PC-9 (cell line): Measurements from ENCODE around the gene EDC3. TPM values are rescaled to one million over a fixed set of nuclear protein-coding genes. Genes with fewer than 3 reads are reported as not detected.
"Not testable (repeated sequence)": the region's sequence is repeated elsewhere in the genome, so short reads cannot be mapped to it uniquely, and the experiment has no call there.

Source experiments
- BruUV-seq: library from RNA; stranded (reverse); fragments of 400-500 nt; replicated peaks from 2 replicates; lab custom pipeline; 2021; lab: Mats Ljungman, UMichigan
- CTCF ChIA-PET: fragments of 300-600 bp; sonication (Branson Sonifier 250); formaldehyde crosslinking; loops from one replicate; lab custom pipeline; 2022; ENCODE audit warnings: antibody characterized with exemption; lab: Charles Lee
- POLR2A ChIA-PET: fragments of 300-600 bp; sonication (Branson Sonifier 250); formaldehyde crosslinking; loops from one replicate; lab custom pipeline; 2022; ENCODE audit warnings: antibody characterized with exemption; ENCODE audit not compliant: unreplicated experiment; lab: Charles Lee
- DNase-seq, 2 experiments: peaks; one replicate each; pipeline versions ENCODE4 v3.0.0 to v3.0.0-alpha.2; 2015 to 2022; ENCODE audit warnings: mixed read lengths in 1 of 2
- H2AFZ ChIP-seq: fragments of 200-600 bp; sonication (generic); 2 replicates; pipeline ENCODE4 v1.8.1; 2017; ENCODE audit warnings: antibody characterized with exemption
- H3F3A ChIP-seq: fragments of 200-600 bp; sonication (generic); 2 replicates; pipeline ENCODE4 v1.8.1; 2017; ENCODE audit warnings: antibody characterized with exemption, mild to moderate bottlenecking, low read depth; ENCODE audit not compliant: insufficient read depth
- H3K27ac ChIP-seq: fragments of 200-600 bp; sonication (generic); 2 replicates; pipeline ENCODE4 v1.6.1; 2016; ENCODE audit warnings: mixed run types
- H3K27me3 ChIP-seq: fragments of 200-600 bp; sonication (generic); 2 replicates; pipeline ENCODE4 v1.6.1; 2016; ENCODE audit warnings: low read depth, mixed run types; ENCODE audit not compliant: insufficient read depth
- H3K36me3 ChIP-seq: fragments of 200-600 bp; sonication (generic); 2 replicates; pipeline ENCODE4 v1.6.1; 2016; ENCODE audit warnings: low read depth, mixed run types
- H3K4me1 ChIP-seq: fragments of 200-600 bp; sonication (generic); replicated peaks from 2 replicates; pipeline ENCODE4 v1.6.1; 2016; ENCODE audit warnings: mixed run types; ENCODE audit not compliant: insufficient read depth
- H3K4me2 ChIP-seq: fragments of 200-600 bp; sonication (generic); 2 replicates; pipeline ENCODE4 v1.6.1; 2017; ENCODE audit warnings: mixed run types
- H3K4me3 ChIP-seq: fragments of 200-600 bp; sonication (generic); 2 replicates; pipeline ENCODE4 v1.6.1; 2016; ENCODE audit warnings: mixed run types
- H3K79me2 ChIP-seq: fragments of 200-600 bp; sonication (generic); 2 replicates; pipeline ENCODE4 v1.6.1; 2017; ENCODE audit warnings: low read depth, mixed run types
- H3K9me2 ChIP-seq: fragments of 200-600 bp; sonication (generic); 2 replicates; pipeline ENCODE4 v1.8.1; 2017; ENCODE audit warnings: mild to moderate bottlenecking; ENCODE audit not compliant: insufficient read depth
- H3K9me3 ChIP-seq: fragments of 200-600 bp; sonication (generic); 2 replicates; pipeline ENCODE4 v1.8.1; 2016; ENCODE audit warnings: low read depth; ENCODE audit not compliant: insufficient read depth
- H4K20me1 ChIP-seq: fragments of 200-600 bp; sonication (generic); 2 replicates; pipeline ENCODE4 v1.8.1; 2017; ENCODE audit not compliant: insufficient read depth
- EZH2 ChIP-seq: fragments of 200-600 bp; sonication (generic); IDR thresholded peaks from 2 replicates; pipeline ENCODE4 v1.8.0; 2017; ENCODE audit warnings: antibody characterized with exemption, low read depth
- intact Hi-C: fragments of 100-400 bp; cut with micrococcal nuclease; formaldehyde crosslinking; loops from one replicate; pipeline ENCODE4 v1.10.0; 2022; ENCODE audit not compliant: unreplicated experiment
- total RNA-seq: library from RNA; stranded (reverse); gene quantifications from 2 replicates; pipeline ENCODE4 v1.2.3, GENCODE V29; 2021
- TF ChIP-seq, protein P1 (sequence below): fragments of 200-600 bp; sonication (generic); conservative IDR thresholded peaks from 2 replicates; pipeline ENCODE4 v1.6.1; 2017; ENCODE audit warnings: mixed run types, antibody characterized with exemption, mild to moderate bottlenecking, moderate library complexity

The EDC3 gene
- total RNA-seq, 1 experiment from 2014 or later: 46.3 TPM

DNA sequence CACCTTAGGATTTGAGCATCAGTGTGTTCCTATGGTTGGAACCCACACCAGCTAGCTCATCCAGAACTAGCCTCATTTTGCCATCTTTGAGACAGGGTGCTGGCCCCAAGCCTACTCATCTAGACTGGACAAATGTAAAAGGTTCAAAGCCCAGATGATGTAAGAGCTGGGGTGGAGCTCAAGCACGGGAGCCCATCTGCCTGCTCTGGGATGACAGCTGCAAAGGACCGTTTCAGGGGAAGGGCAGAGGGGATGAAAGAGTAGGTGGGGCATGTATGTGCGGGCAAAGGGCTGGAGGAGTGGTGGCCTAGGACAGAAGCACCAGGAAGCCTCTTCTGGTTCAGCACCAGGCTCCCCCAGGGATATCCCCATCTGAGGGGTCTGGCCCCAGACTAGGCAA is 64.4 kb downstream of the EDC3 start:
- Histone ChIP-seq H3K79me2 (no peaks in the 10 kb centered on the region), H3K36me3 (0 out of 2 replicates have a peak, but pooled peaks cover 3% of the 10 kb centered on the region), H3K9me3 (no peaks in the 10 kb centered on the region), H3F3A (peaks cover 15% of the 10 kb centered on the region; the same call in 1 of the 2 replicates), H4K20me1 (peaks cover 53% of the 10 kb centered on the region), H3K27ac (no peak overlapping the region), H3K4me1 (no peaks in the 10 kb centered on the region), H3K27me3 (no peaks in the 10 kb centered on the region), H2AFZ (no peak overlapping the region), H3K4me3 (no peak overlapping the region), H3K9me2 (no peaks in the 10 kb centered on the region), H3K4me2 (no peak overlapping the region)
- POLR2A ChIA-PET: no interaction called here
- BruUV-seq: no TSS peak
- CTCF ChIA-PET: interaction anchor here (0.6 to 1.3 kb wide), 7 partner anchors 14 to 322 kb away, joined by 4 to 15 read pairs (median 6); no protein-coding TSS in a partner anchor
- TF ChIP-seq EZH2: no peak
- TF ChIP-seq, protein P1, sequence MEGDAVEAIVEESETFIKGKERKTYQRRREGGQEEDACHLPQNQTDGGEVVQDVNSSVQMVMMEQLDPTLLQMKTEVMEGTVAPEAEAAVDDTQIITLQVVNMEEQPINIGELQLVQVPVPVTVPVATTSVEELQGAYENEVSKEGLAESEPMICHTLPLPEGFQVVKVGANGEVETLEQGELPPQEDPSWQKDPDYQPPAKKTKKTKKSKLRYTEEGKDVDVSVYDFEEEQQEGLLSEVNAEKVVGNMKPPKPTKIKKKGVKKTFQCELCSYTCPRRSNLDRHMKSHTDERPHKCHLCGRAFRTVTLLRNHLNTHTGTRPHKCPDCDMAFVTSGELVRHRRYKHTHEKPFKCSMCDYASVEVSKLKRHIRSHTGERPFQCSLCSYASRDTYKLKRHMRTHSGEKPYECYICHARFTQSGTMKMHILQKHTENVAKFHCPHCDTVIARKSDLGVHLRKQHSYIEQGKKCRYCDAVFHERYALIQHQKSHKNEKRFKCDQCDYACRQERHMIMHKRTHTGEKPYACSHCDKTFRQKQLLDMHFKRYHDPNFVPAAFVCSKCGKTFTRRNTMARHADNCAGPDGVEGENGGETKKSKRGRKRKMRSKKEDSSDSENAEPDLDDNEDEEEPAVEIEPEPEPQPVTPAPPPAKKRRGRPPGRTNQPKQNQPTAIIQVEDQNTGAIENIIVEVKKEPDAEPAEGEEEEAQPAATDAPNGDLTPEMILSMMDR: no peak
- DNase-seq: no peak
- intact Hi-C loops: no loop called here

DNA sequence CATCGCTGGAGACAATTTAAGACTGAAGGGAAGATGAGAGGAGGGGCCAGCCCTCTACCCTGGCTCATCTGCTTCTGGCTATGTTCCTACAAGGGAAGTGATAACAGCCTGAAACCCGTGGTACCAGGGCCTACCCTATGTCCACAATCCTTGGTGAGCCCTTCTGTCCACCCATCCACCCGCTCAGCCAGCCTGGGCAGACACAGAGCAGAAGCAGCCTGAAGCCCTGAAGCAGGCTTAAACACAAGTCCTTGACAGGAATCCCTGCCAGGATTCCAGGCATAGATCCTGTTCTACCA is 64.8 kb downstream of the EDC3 start:
- H3K4me2 ChIP-seq: no peak overlapping the region
- intact Hi-C loops: no loop called here
- no peaks in the 10 kb centered on the region for H3K27me3 ChIP-seq
- BruUV-seq: no TSS peak
- no peaks in the 10 kb centered on the region for H3K9me3 ChIP-seq
- H3K4me3 ChIP-seq: no peak overlapping the region
- no peak overlapping the region for H2AFZ ChIP-seq
- ChIA-PET CTCF (interaction anchor here (0.6 to 1.0 kb wide), 4 partner anchors 13 to 322 kb away, joined by 4 to 11 read pairs (median 6); no protein-coding TSS in a partner anchor), POLR2A (no interaction called here)
- no peaks in the 10 kb centered on the region for H3K4me1 ChIP-seq
- DNase-seq: no peak
- H3K27ac ChIP-seq: no peak overlapping the region
- H4K20me1 ChIP-seq: peaks cover 51% of the 10 kb centered on the region
- H3K79me2 ChIP-seq: no peaks in the 10 kb centered on the region
- peaks cover 11% of the 10 kb centered on the region; the same call in 1 of the 2 replicates for H3F3A ChIP-seq
- TF ChIP-seq, protein P1: no peak
- TF ChIP-seq EZH2: no peak
- 0 out of 2 replicates have a peak, but pooled peaks cover 3% of the 10 kb centered on the region for H3K36me3 ChIP-seq
- H3K9me2 ChIP-seq: no peaks in the 10 kb centered on the region

DNA sequence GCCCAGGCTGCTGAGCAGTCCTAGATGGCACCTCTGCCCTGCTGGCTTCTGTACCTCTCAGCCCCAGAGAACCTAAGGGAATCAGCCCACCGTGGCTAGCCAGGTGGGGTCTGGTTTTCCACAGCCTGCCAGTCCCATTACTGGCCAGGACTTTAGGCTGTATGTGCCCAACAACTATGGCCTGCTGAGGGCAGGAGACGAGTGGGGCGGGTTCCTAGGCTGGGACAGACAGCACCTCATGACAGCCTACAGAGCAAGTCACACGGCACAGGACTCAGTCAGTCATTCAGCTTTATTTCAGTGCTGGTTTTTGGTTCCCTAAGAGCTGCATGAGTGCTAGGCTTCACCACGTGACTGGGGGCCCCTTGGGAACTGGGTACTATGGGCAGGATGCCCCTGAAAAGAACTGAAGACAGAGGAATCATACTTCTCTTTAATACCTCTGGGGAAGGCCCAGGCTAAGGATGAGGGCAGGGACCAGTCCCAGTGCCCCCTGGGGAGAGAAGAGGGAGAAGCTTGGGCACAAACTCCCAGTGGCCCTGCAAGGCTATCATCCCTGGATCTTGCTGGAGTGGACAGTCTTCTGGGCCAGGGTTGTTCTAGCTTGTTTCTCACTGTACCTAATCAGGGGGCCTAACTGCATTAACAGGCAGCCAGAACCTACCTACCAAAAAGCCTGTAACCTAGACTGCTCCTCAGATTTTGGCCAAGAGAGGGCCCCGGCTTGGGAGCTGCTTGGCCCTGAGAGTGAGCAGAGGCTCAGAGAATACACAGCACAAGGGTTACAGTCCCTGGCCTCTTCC is 65.3 kb downstream of the EDC3 start:
- H3K4me3 ChIP-seq: no peak overlapping the region
- no TSS peak for BruUV-seq
- H3K36me3 ChIP-seq: peaks cover 3% of the 10 kb centered on the region; the same call in 1 of the 2 replicates
- DNase-seq: no peak
- no peaks in the 10 kb centered on the region for H3K27me3 ChIP-seq
- H3K4me1 ChIP-seq: no peaks in the 10 kb centered on the region
- H3K9me3 ChIP-seq: no peaks in the 10 kb centered on the region
- H3K27ac ChIP-seq: no peak overlapping the region
- ChIA-PET CTCF (interaction anchor here (1.0 kb wide), 1 partner anchor 256 kb away, joined by 4 read pairs; no protein-coding TSS in a partner anchor), POLR2A (no interaction called here)
- no peaks in the 10 kb centered on the region for H3K9me2 ChIP-seq
- H4K20me1 ChIP-seq: peaks cover 45% of the 10 kb centered on the region
- no peaks in the 10 kb centered on the region for H3K79me2 ChIP-seq
- no peak overlapping the region for H3K4me2 ChIP-seq
- TF ChIP-seq, protein P1: no peak; the same call in 1 of the 2 replicates
- TF ChIP-seq EZH2: no peak
- H3F3A ChIP-seq: peaks cover 9% of the 10 kb centered on the region; the same call in 1 of the 2 replicates
- intact Hi-C loops: no loop called here
- no peak overlapping the region for H2AFZ ChIP-seq

DNA sequence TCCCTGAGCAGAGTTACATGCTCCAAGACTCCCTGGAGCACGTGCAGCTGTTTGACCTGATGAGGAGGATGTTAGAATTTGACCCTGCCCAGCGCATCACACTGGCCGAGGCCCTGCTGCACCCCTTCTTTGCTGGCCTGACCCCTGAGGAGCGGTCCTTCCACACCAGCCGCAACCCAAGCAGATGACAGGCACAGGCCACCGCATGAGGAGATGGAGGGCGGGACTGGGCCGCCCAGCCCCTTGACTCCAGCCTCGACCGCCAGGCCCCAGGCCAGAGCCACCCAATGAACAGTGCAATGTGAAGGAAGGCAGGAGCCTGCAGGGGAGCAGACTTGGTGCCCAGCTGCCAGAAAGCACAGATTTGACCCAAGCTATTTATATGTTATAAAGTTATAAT is 66.1 kb downstream of the EDC3 start:
- H3K79me2 ChIP-seq, H3F3A ChIP-seq, H3K4me3 ChIP-seq, H3K4me2 ChIP-seq, H3K27me3 ChIP-seq, H3K27ac ChIP-seq, H2AFZ ChIP-seq, DNase-seq, POLR2A ChIA-PET, intact Hi-C loops, BruUV-seq, H3K9me2 ChIP-seq, CTCF ChIA-PET, H3K4me1 ChIP-seq, H3K9me3 ChIP-seq: not testable (repeated sequence)
- Histone ChIP-seq H4K20me1 (peaks cover 39% of the 10 kb centered on the region), H3K36me3 (peaks cover 10% of the 10 kb centered on the region; the same call in 1 of the 2 replicates)
